A549 (cell line): ENCODE results near the gene TMEM200A. TPM values are rescaled to one million over a fixed set of nuclear protein-coding genes. Genes with fewer than 3 reads are reported as not detected.

ENCODE experiments used
- ATAC-seq, 2 experiments: fragments of 200-7000 bp in 1 of 2; fragments of >200 bp in 1 of 2; cut with Nextera tagmentation in 1 of 2; cut with Tn5 transposase in 1 of 2; 3 replicates each; pipeline versions ENCODE4 v1.8.0 to v1.9.1; 2018 to 2020; ENCODE audit warnings: mild to moderate bottlenecking in 1 of 2, moderate library complexity in 1 of 2
- CTCF ChIA-PET: fragments of 300-600 bp; sonication (Branson Sonifier 250); formaldehyde crosslinking; extraction: SDS; loops from one replicate; lab custom pipeline; 2021; ENCODE audit warnings: antibody characterized with exemption, inconsistent platforms; lab: Yijun Ruan, JAX
- POLR2A ChIA-PET: fragments of 350-600 bp; formaldehyde crosslinking; extraction: SDS; loops from one replicate; lab custom pipeline; 2021; ENCODE audit warnings: antibody characterized with exemption, inconsistent platforms; lab: Yijun Ruan, JAX
- DNase-seq, 2 experiments: peaks; one replicate each; pipeline versions ENCODE4 v3.0.0 to v3.0.0-alpha.2; 2011 to 2016; ENCODE audit warnings: low read depth in 1 of 2, low spot score in 1 of 2
- FAIRE-seq: peaks from 2 replicates; lab custom pipeline; 2011; peaks lifted over from hg19 to GRCh38; lab: Jason Lieb, UNC
- H3K27ac ChIP-seq, 2 experiments: fragments of >200 bp; sonication (Bioruptor Twin); formaldehyde crosslinking; 3 replicates each; pipeline ENCODE4 v1.5.1; 2016 to 2017
- H3K4me1 ChIP-seq: fragments of >200 bp; sonication (Bioruptor Twin); formaldehyde crosslinking; 3 replicates; pipeline ENCODE4 v1.6.1; 2016
- H3K4me2 ChIP-seq: fragments of >200 bp; sonication (Bioruptor Twin); formaldehyde crosslinking; 3 replicates; pipeline ENCODE4 v1.6.1; 2016
- H3K4me3 ChIP-seq: fragments of >200 bp; sonication (Bioruptor Twin); formaldehyde crosslinking; 3 replicates; pipeline ENCODE4 v1.5.1; 2016
- H3K9me3 ChIP-seq: fragments of >200 bp; sonication (Bioruptor Twin); formaldehyde crosslinking; 3 replicates; pipeline ENCODE4 v1.6.1; 2016
- CBX2 ChIP-seq: fragments of 200-600 bp; sonication (generic); IDR thresholded peaks from 2 replicates; pipeline ENCODE4 v1.6.1; 2016; ENCODE audit warnings: low read depth, mild to moderate bottlenecking, borderline replicate concordance
- CBX8 ChIP-seq: fragments of 200-600 bp; sonication (generic); IDR thresholded peaks from 2 replicates; pipeline ENCODE4 v1.6.1; 2016
- FOSB ChIP-seq: fragments of 250-450 bp; sonication (Bioruptor Pico); IDR thresholded peaks from 2 replicates; pipeline ENCODE4 v1.5.0; 2020; ENCODE audit warnings: mild to moderate bottlenecking, moderate library complexity
- FOSL2 ChIP-seq, 2 experiments: fragments of 450-650 bp in 1 of 2; fragments of >200 bp in 1 of 2; sonication (Bioruptor Twin) in 1 of 2; formaldehyde crosslinking; IDR thresholded peaks; 2 replicates each; pipeline versions ENCODE4 v1.5.0 to v1.6.1; 2016 to 2020; ENCODE audit warnings: mild to moderate bottlenecking in 1 of 2, moderate library complexity in 1 of 2
- HDAC2 ChIP-seq: fragments of 200-600 bp; sonication (generic); IDR thresholded peaks from 2 replicates; pipeline ENCODE4 v1.6.1; 2016
- HOXB5 ChIP-seq: fragments of 250-450 bp; sonication (Bioruptor Pico); IDR thresholded peaks from 2 replicates; pipeline ENCODE4 v1.5.0; 2020; ENCODE audit warnings: mild to moderate bottlenecking, moderate library complexity
- KDM5A ChIP-seq: fragments of 200-600 bp; sonication (generic); IDR thresholded peaks from 2 replicates; pipeline ENCODE4 v1.6.1; 2016; ENCODE audit warnings: antibody characterized with exemption, mild to moderate bottlenecking
- MAFK ChIP-seq: fragments of 450-650 bp; IDR thresholded peaks from 2 replicates; pipeline ENCODE4 v1.6.1; 2014; ENCODE audit not compliant: partially characterized antibody
- MYC ChIP-seq: IDR thresholded peaks from 2 replicates; pipeline ENCODE4 v1.6.1; 2012; ENCODE audit warnings: mild to moderate bottlenecking, inconsistent platforms, low read length, improper control_type of control experiment, borderline replicate concordance
- NFE2L2 ChIP-seq: fragments of 150-350 bp; conservative IDR thresholded peaks from 2 replicates; pipeline ENCODE4 v1.6.1; 2014; ENCODE audit warnings: low read length
- POLR2AphosphoS2 ChIP-seq: conservative IDR thresholded peaks from 2 replicates; pipeline ENCODE4 v1.6.1; 2012; ENCODE audit warnings: low read length, improper control_type of control experiment, inconsistent platforms
- RAD21 ChIP-seq, 2 experiments: fragments of >200 bp in 1 of 2; sonication (Bioruptor Twin) in 1 of 2; formaldehyde crosslinking in 1 of 2; IDR thresholded peaks in 1 of 2; conservative IDR thresholded peaks in 1 of 2; 2 replicates in 1 of 2; 3 replicates in 1 of 2; pipeline ENCODE4 v1.6.1; 2012 to 2018; ENCODE audit warnings: inconsistent platforms in 1 of 2
- TFCP2L1 ChIP-seq: fragments of 250-450 bp; sonication (Bioruptor Pico); IDR thresholded peaks from 2 replicates; pipeline ENCODE4 v1.5.0; 2021; ENCODE audit warnings: mild to moderate bottlenecking
- ZC3H11A ChIP-seq: fragments of 450-650 bp; IDR thresholded peaks from 2 replicates; pipeline ENCODE4 v1.6.1; 2014; ENCODE audit warnings: antibody characterized with exemption, mild to moderate bottlenecking
- ZFP36 ChIP-seq: fragments of 450-650 bp; IDR thresholded peaks from 2 replicates; pipeline ENCODE4 v1.6.1; 2014; ENCODE audit warnings: borderline replicate concordance; ENCODE audit not compliant: partially characterized antibody
- ZNF302 ChIP-seq: fragments of 250-450 bp; sonication (Bioruptor Pico); IDR thresholded peaks from 2 replicates; pipeline ENCODE4 v1.9.0; 2021; ENCODE audit warnings: inconsistent platforms, mild to moderate bottlenecking, moderate library complexity
- WGBS: methylation state at CpG from one replicate; pipeline ENCODE4 v1.1.6; 2017; ENCODE audit errors: missing lambda C conversion rate; 5-methylcytosine and 5-hydroxymethylcytosine counted together
- polyA plus RNA-seq, 4 experiments: library from polyadenylated mRNA; depleted of rRNA in 3 of 4; stranded (reverse); fragments of >200 nt; fragmentation: RNase III in 1 of 4; extraction: RNeasy Plus Mini Kit Qiagen cat#74134 plus additional on column Dnase treatment in 1 of 4; gene quantifications; 2 replicates in 3 of 4; 3 replicates in 1 of 4; pipeline ENCODE4 v1.2.3, GENCODE V29; 2011 to 2017
- TF ChIP-seq, protein P1 (sequence below): IDR thresholded peaks from 2 replicates; pipeline ENCODE4 v1.6.1; 2012
- TF ChIP-seq, protein P2 (sequence below): fragments of >200 bp; sonication (Bioruptor Twin); formaldehyde crosslinking; IDR thresholded peaks from 2 replicates; pipeline ENCODE4 v1.6.1; 2016
- TF ChIP-seq, protein P3 (sequence below): fragments of 250-450 bp; sonication (Bioruptor Pico); IDR thresholded peaks from 2 replicates; pipeline ENCODE4 v1.5.0; 2020; ENCODE audit warnings: low read depth, mild to moderate bottlenecking, moderate library complexity
- TF ChIP-seq, protein P4 (sequence below): fragments of 150-350 bp; IDR thresholded peaks from 2 replicates; pipeline ENCODE4 v1.6.1; 2014; ENCODE audit warnings: low read depth, mild to moderate bottlenecking, low read length
- TF ChIP-seq, protein P5 (sequence below): fragments of 250-450 bp; sonication (Bioruptor Pico); IDR thresholded peaks from 2 replicates; pipeline ENCODE4 v1.5.0; 2021; ENCODE audit warnings: mild to moderate bottlenecking, moderate library complexity, borderline replicate concordance

TMEM200A gene
- polyA plus RNA-seq, 2 of the 4 experiments (the other 2 are of a cell fraction) = 0.03 TPM; not detected in 1

DNA sequence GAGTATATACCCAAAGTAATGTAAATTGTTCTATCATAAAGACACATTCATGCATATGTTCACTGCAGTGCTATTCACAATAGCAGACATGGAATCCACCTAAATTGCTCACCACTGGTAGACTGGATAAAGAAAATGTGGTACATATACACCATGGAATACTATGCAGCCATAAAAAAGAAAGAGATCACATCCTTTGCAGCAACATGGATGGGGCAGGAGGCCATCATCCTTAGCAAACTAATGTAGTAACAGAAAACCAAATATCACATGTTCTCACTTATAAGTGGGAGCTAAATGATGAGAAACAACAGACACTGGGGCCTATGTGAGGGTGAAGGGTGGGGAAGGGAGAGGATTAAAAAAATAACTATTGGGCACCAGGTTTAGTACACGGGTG lies 11.5 kb upstream of the TMEM200A start:
- 0% methylated on average over 1 of the region's 1 CpG for WGBS
- Histone ChIP-seq H3K4me3 (no peak overlapping the region), H3K27ac (no peak overlapping the region), H3K4me2 (no peak overlapping the region), H3K9me3 (no peaks in the 10 kb centered on the region), H3K4me1 (no peaks in the 10 kb centered on the region)
- DNase-seq (no peak), ATAC-seq (no peak), FAIRE-seq (no peak)
- TF ChIP-seq HOXB5 (no peak), FOSB (CRISPR knock-in tag) (no peak), RAD21 (conservative IDR thresholded peaks at IDR 0.05 in 1 of 2, IDR thresholded peaks at IDR 0.05 in 1 of 2) (no peak), ZC3H11A (no peak), TFCP2L1 (no peak), POLR2AphosphoS2 (no peak), ZFP36 (no peak), NFE2L2 (no peak), ZNF302 (CRISPR knock-in tag) (no peak), MAFK (no peak), KDM5A (no peak), HDAC2 (no peak), FOSL2 (IDR thresholded peaks at IDR 0.05) (no peak), FOSL2 (CRISPR knock-in tag; IDR thresholded peaks at IDR 0.05) (no peak)
- TF ChIP-seq, protein P1, sequence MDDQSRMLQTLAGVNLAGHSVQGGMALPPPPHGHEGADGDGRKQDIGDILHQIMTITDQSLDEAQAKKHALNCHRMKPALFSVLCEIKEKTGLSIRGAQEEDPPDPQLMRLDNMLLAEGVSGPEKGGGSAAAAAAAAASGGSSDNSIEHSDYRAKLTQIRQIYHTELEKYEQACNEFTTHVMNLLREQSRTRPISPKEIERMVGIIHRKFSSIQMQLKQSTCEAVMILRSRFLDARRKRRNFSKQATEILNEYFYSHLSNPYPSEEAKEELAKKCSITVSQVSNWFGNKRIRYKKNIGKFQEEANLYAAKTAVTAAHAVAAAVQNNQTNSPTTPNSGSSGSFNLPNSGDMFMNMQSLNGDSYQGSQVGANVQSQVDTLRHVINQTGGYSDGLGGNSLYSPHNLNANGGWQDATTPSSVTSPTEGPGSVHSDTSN = no peak
- TF ChIP-seq, protein P2, sequence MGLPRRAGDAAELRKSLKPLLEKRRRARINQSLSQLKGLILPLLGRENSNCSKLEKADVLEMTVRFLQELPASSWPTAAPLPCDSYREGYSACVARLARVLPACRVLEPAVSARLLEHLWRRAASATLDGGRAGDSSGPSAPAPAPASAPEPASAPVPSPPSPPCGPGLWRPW = no peak
- TF ChIP-seq, protein P3, sequence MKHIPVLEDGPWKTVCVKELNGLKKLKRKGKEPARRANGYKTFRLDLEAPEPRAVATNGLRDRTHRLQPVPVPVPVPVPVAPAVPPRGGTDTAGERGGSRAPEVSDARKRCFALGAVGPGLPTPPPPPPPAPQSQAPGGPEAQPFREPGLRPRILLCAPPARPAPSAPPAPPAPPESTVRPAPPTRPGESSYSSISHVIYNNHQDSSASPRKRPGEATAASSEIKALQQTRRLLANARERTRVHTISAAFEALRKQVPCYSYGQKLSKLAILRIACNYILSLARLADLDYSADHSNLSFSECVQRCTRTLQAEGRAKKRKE (CRISPR knock-in tag) = no peak
- TF ChIP-seq, protein P4, sequence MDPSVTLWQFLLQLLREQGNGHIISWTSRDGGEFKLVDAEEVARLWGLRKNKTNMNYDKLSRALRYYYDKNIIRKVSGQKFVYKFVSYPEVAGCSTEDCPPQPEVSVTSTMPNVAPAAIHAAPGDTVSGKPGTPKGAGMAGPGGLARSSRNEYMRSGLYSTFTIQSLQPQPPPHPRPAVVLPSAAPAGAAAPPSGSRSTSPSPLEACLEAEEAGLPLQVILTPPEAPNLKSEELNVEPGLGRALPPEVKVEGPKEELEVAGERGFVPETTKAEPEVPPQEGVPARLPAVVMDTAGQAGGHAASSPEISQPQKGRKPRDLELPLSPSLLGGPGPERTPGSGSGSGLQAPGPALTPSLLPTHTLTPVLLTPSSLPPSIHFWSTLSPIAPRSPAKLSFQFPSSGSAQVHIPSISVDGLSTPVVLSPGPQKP = no peak
- CTCF ChIA-PET = no interaction called here
- POLR2A ChIA-PET = no interaction called here

DNA sequence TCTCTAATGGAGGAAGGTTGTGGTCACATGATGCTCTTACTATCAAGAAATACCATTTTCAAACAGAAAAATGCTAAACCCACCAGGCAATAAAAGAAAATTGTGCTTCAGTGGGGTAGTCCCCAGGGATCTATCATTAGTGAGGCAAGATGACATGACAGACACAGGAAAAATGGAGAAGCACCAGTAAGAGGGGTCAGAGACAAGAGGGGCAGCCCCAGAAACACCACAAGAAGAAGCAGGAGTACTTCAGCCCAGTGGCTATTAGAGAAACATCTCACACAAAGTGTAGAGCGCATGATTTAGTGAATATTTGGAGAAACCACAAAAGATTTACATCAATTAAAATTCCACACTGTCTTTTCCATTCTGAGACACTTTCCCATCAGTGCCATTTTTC lies 10.2 kb upstream of the TMEM200A start:
- ATAC-seq = no peak
- 50% methylated on average over 1 of the region's 1 CpG for WGBS
- CTCF ChIA-PET = interaction anchor here (1.1 kb wide), 1 partner anchor 10 kb away, joined by 5 read pairs; the partner anchor contains the start of gene TMEM200A

More for the DNA sequence above, 10.2 kb upstream of the TMEM200A start:
- Histone ChIP-seq H3K4me3 (no peak overlapping the region), H3K27ac (no peak overlapping the region), H3K4me2 (no peak overlapping the region), H3K4me1 (no peaks in the 10 kb centered on the region), H3K9me3 (no peaks in the 10 kb centered on the region)
- TF ChIP-seq CBX8 (no peak), CBX2 (no peak), MYC (no peak), ZFP36 (no peak), KDM5A (no peak)
- TF ChIP-seq, protein P5, sequence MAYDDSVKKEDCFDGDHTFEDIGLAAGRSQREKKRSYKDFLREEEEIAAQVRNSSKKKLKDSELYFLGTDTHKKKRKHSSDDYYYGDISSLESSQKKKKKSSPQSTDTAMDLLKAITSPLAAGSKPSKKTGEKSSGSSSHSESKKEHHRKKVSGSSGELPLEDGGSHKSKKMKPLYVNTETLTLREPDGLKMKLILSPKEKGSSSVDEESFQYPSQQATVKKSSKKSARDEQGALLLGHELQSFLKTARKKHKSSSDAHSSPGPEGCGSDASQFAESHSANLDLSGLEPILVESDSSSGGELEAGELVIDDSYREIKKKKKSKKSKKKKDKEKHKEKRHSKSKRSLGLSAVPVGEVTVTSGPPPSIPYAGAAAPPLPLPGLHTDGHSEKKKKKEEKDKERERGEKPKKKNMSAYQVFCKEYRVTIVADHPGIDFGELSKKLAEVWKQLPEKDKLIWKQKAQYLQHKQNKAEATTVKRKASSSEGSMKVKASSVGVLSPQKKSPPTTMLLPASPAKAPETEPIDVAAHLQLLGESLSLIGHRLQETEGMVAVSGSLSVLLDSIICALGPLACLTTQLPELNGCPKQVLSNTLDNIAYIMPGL (CRISPR knock-in tag) = no peak
- TF ChIP-seq, protein P3 (CRISPR knock-in tag) = no peak
- POLR2A ChIA-PET = no interaction called here
- no peak for DNase-seq
- FAIRE-seq = no peak
